HepG2 (cell line): Measurements from ENCODE around the gene KDELR3. TPM values are rescaled to one million over a fixed set of nuclear protein-coding genes. Genes with fewer than 3 reads are reported as not detected.
A peak's percentile ranks its signal among the peaks of the same experiment; 100 is the strongest.

Source experiments
- ATAC-seq: fragments of 200-7000 bp; cut with Tn5 transposase; 3 replicates; pipeline ENCODE4 v1.9.1; 2020; ENCODE audit warnings: mild to moderate bottlenecking, moderate library complexity
- BruUV-seq: library from RNA; stranded (reverse); fragments of 400-500 nt; replicated peaks from 2 replicates; lab custom pipeline; 2021; lab: Mats Ljungman, UMichigan
- CTCF ChIA-PET: fragments of 300-600 bp; formaldehyde crosslinking; extraction: SDS; loops from one replicate; lab custom pipeline; 2021; ENCODE audit warnings: low total read pairs, inconsistent platforms, low intra/inter-chr PET ratio; lab: Yijun Ruan, JAX
- POLR2A ChIA-PET: fragments of 350-600 bp; sonication (Branson Sonifier 250); formaldehyde crosslinking; loops from one replicate; lab custom pipeline; 2020; ENCODE audit warnings: antibody characterized with exemption, inconsistent platforms; lab: Yijun Ruan, JAX
- DNase-seq: peaks from one replicate; pipeline ENCODE4 v3.0.0-alpha.2; 2015; ENCODE audit warnings: low spot score
- FAIRE-seq: peaks from 3 replicates; lab custom pipeline; 2011; peaks lifted over from hg19 to GRCh38; lab: Jason Lieb, UNC
- H2AFZ ChIP-seq: one replicate; pipeline ENCODE4 v1.6.1; 2011; ENCODE audit warnings: low read length, inconsistent platforms
- H3K27ac ChIP-seq: fragments of 300-600 bp; 3 replicates; pipeline ENCODE4 v1.8.0; 2011; ENCODE audit warnings: mixed run types, mild to moderate bottlenecking, mixed read lengths, low read length, inconsistent platforms; ENCODE audit not compliant: insufficient read depth; ENCODE audit errors: extremely low read length
- H3K27me3 ChIP-seq, 2 experiments: fragments of 200-600 bp in 1 of 2; 2 replicates in 1 of 2; 3 replicates in 1 of 2; pipeline versions ENCODE4 v1.6.0 to v1.8.0; 2011; ENCODE audit warnings: low read length in 2 of 2, mild to moderate bottlenecking in 2 of 2, moderate library complexity in 2 of 2, inconsistent platforms in 1 of 2; ENCODE audit not compliant: insufficient read depth in 2 of 2, control insufficient read depth in 1 of 2
- H3K36me3 ChIP-seq, 2 experiments: fragments of 200-600 bp in 1 of 2; replicated peaks in 1 of 2; 2 replicates in 1 of 2; 3 replicates in 1 of 2; pipeline versions ENCODE4 v1.5.1 to v1.8.0; 2011; ENCODE audit warnings: low read length in 2 of 2, inconsistent platforms in 1 of 2; ENCODE audit not compliant: insufficient read depth in 2 of 2, control insufficient read depth in 1 of 2
- H3K4me1 ChIP-seq: 2 replicates; pipeline ENCODE4 v1.5.1; 2012; ENCODE audit warnings: low read length, inconsistent platforms; ENCODE audit not compliant: insufficient read depth
- H3K4me2 ChIP-seq: 2 replicates; pipeline ENCODE4 v1.6.0; 2011; ENCODE audit warnings: low read depth, low read length, inconsistent platforms
- H3K4me3 ChIP-seq, 3 experiments: fragments of 200-600 bp in 1 of 3; sonication (generic), shearing (Covaris generic) in 1 of 3; replicated peaks in 1 of 3; 2 replicates each; pipeline ENCODE4 v1.5.1; 2011 to 2016; ENCODE audit warnings: low read length in 3 of 3, inconsistent platforms in 2 of 3, low read depth in 2 of 3, mild to moderate bottlenecking in 2 of 3, control low read depth in 1 of 3, mixed read lengths in 1 of 3; ENCODE audit not compliant: insufficient read depth in 1 of 3
- H3K79me2 ChIP-seq: one replicate; pipeline ENCODE4 v1.6.1; 2011; ENCODE audit warnings: low read length, inconsistent platforms; ENCODE audit not compliant: insufficient read depth
- H3K9ac ChIP-seq: 2 replicates; pipeline ENCODE4 v1.6.0; 2011; ENCODE audit warnings: mild to moderate bottlenecking, low read depth, low read length, inconsistent platforms; ENCODE audit not compliant: insufficient read depth
- H3K9me3 ChIP-seq: 2 replicates; pipeline ENCODE4 v1.5.1; 2012; ENCODE audit warnings: mild to moderate bottlenecking, low read length
- H4K20me1 ChIP-seq: 2 replicates; pipeline ENCODE4 v1.6.0; 2011; ENCODE audit warnings: inconsistent platforms, mild to moderate bottlenecking, low read length, moderate library complexity; ENCODE audit not compliant: insufficient read depth
- NFYC ChIP-seq: IDR thresholded peaks from 2 replicates; pipeline ENCODE4 v1.6.1; 2016; ENCODE audit warnings: missing genetic modification reagents, missing compliant biosample characterization
- TOE1 ChIP-seq: sonication (generic); formaldehyde crosslinking; IDR thresholded peaks from 2 replicates; pipeline ENCODE4 v1.4.0; 2020; ENCODE audit warnings: mild to moderate bottlenecking, missing genetic modification reagents
- ZFP82 ChIP-seq: sonication (generic); formaldehyde crosslinking; IDR thresholded peaks from 2 replicates; pipeline ENCODE4 v1.5.1; 2020; ENCODE audit warnings: mild to moderate bottlenecking, missing genetic modification reagents, borderline replicate concordance
- ZNF713 ChIP-seq: sonication (generic); formaldehyde crosslinking; IDR thresholded peaks from 2 replicates; pipeline ENCODE4 v1.4.0; 2020; ENCODE audit warnings: mild to moderate bottlenecking, missing genetic modification reagents
- WGBS: methylation state at CpG from one replicate; pipeline ENCODE4 v1.1.6; 2017; ENCODE audit warnings: low lambda C conversion rate; 5-methylcytosine and 5-hydroxymethylcytosine counted together
- in situ Hi-C: cut with HindIII; loops from 2 replicates; pipeline ENCODE4 v1.10.0; 2017; ENCODE audit warnings: low pct_unique_long_range_greater_than_20kb; ENCODE audit not compliant: extremely low pct_ligation_motif_present
- intact Hi-C: fragments of 100-400 bp; cut with micrococcal nuclease; formaldehyde crosslinking; loops from one replicate; pipeline ENCODE4 v1.10.0; 2022; ENCODE audit not compliant: unreplicated experiment
- polyA plus RNA-seq, 8 experiments: library from polyadenylated mRNA; depleted of rRNA in 3 of 8; stranded (reverse) in 7 of 8; unstranded in 1 of 8; fragments of >200 nt; fragmentation: Illumina TruSeq in 4 of 8; extraction: Trizol in 4 of 8; gene quantifications; 2 replicates each; pipeline versions ENCODE4 v1.2.1 to v1.2.3, GENCODE V29; 2011 to 2016; ENCODE audit warnings: low read depth in 4 of 8, missing spikeins in 1 of 8, mixed read lengths in 1 of 8; ENCODE audit not compliant: insufficient read depth in 1 of 8
- total RNA-seq, 5 experiments: library from RNA; depleted of rRNA; stranded (reverse); fragments of >200 nt; fragmentation: Illumina TruSeq; extraction: Trizol; gene quantifications; 2 replicates each; pipeline ENCODE4 v1.2.3, GENCODE V29; 2016; ENCODE audit warnings: low read depth in 1 of 5
- TF ChIP-seq, protein P1 (sequence below): sonication (generic); formaldehyde crosslinking; IDR thresholded peaks from 2 replicates; pipeline ENCODE4 v1.4.0; 2020; ENCODE audit warnings: missing genetic modification reagents

Gene KDELR3
- total and polyA plus RNA-seq, 2 of the 13 experiments (the other 11 are each of a cell fraction or from before 2014, with no cell fraction given): 24.2 to 65.7 TPM

GRCh38 chr22:38477585-38477984 lies 9.7 kb downstream of the KDELR3 start:
- Histone ChIP-seq H3K9ac (no peak overlapping the region), H3K4me2 (peak overlapping the region; percentile 0; the same call in 1 of the 2 replicates), H2AFZ (no peak overlapping the region), H3K4me3 (no peak overlapping the region), H3K9me3 (no peaks in the 10 kb centered on the region), H3K27ac (no peak overlapping the region), H3K36me3 (peaks cover 0 to 11% of the 10 kb centered on the region in 2 experiments; a peak in 4 of 5 replicates), H3K4me1 (peaks cover 12% of the 10 kb centered on the region), H3K79me2 (no peaks in the 10 kb centered on the region), H4K20me1 (peaks cover 3% of the 10 kb centered on the region), H3K27me3 (no peaks in the 10 kb centered on the region)
- FAIRE-seq: peak; percentile 4
- CTCF ChIA-PET: no interaction called here
- intact Hi-C loops (loop anchor here (2.0 kb wide), 1 partner anchor 65 kb away; no protein-coding TSS in a partner anchor), in situ Hi-C loops (no loop called here)
- no TSS peak for BruUV-seq
- 75% methylated on average over 1 of the region's 1 CpG for WGBS
- TF ChIP-seq ZNF713 (CRISPR knock-in tag) (no peak), TOE1 (no peak), NFYC (CRISPR knock-in tag) (no peak), ZFP82 (CRISPR knock-in tag) (no peak)
- TF ChIP-seq, protein P1, sequence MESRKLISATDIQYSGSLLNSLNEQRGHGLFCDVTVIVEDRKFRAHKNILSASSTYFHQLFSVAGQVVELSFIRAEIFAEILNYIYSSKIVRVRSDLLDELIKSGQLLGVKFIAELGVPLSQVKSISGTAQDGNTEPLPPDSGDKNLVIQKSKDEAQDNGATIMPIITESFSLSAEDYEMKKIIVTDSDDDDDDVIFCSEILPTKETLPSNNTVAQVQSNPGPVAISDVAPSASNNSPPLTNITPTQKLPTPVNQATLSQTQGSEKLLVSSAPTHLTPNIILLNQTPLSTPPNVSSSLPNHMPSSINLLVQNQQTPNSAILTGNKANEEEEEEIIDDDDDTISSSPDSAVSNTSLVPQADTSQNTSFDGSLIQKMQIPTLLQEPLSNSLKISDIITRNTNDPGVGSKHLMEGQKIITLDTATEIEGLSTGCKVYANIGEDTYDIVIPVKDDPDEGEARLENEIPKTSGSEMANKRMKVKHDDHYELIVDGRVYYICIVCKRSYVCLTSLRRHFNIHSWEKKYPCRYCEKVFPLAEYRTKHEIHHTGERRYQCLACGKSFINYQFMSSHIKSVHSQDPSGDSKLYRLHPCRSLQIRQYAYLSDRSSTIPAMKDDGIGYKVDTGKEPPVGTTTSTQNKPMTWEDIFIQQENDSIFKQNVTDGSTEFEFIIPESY (CRISPR knock-in tag): no peak
- DNase-seq: no peak
- ATAC-seq: peak; percentile 17
- POLR2A ChIA-PET: interaction anchor here (1.2 kb wide), 2 partner anchors 9 to 10 kb away, joined by 3 read pairs; partner anchors contain the start of gene KDELR3
